ENCODE measurements around the gene PTS.

Gene PTS

GRCh38 chr11:112219476-112220232 lies 6.6 kb upstream of the PTS start:
- Histone ChIP-seq H3K9ac (no peak overlapping the region), H3K27me3 (no peaks in the 10 kb centered on the region), H3K4me3 (no peak overlapping the region), H3K36me3 (no peaks in the 10 kb centered on the region), H3K4me1 (no peaks in the 10 kb centered on the region), H3K9me3 (no peaks in the 10 kb centered on the region), H3K27ac (no peak overlapping the region), H3K4me2 (no peak overlapping the region), H4K20me1 (no peaks in the 10 kb centered on the region)
- no peak for TF ChIP-seq Cebpa-rat (IDR thresholded peaks at IDR 0.05)

- Histone ChIP-seq H3K36me3 (no peaks in the 10 kb centered on the region), H3K4me1 (no peaks in the 10 kb centered on the region), H3K4me2 (no peak overlapping the region), H3K4me3 (no peak overlapping the region), H3K9me3 (no peaks in the 10 kb centered on the region), H4K20me1 (no peaks in the 10 kb centered on the region), H3K9ac (no peak overlapping the region), H3K27me3 (no peaks in the 10 kb centered on the region), H3K27ac (no peak overlapping the region)
- no peak for TF ChIP-seq Cebpa-rat (IDR thresholded peaks at IDR 0.05)
Observed at GRCh38 chr11:112221274-112221835, 4.9 kb upstream of the PTS start.

- H3K27me3 ChIP-seq: no peaks in the 10 kb centered on the region
- no peaks in the 10 kb centered on the region for H3K36me3 ChIP-seq
- H3K27ac ChIP-seq: no peak overlapping the region
- TF ChIP-seq Cebpa-rat (IDR thresholded peaks at IDR 0.05): no peak
- H3K4me2 ChIP-seq: no peak overlapping the region
- H3K9me3 ChIP-seq: no peaks in the 10 kb centered on the region
- peaks cover 4% of the 10 kb centered on the region for H3K4me1 ChIP-seq
- H3K4me3 ChIP-seq: no peak overlapping the region
- H3K9ac ChIP-seq: no peak overlapping the region
- no peaks in the 10 kb centered on the region; the same call in 1 of the 2 replicates for H4K20me1 ChIP-seq
Observed at GRCh38 chr11:112222303-112222702, 3.9 kb upstream of the PTS start.

- no peak overlapping the region for H3K27ac ChIP-seq
- TF ChIP-seq Cebpa-rat (IDR thresholded peaks at IDR 0.05): no peak
- H3K4me1 ChIP-seq: peaks cover 12% of the 10 kb centered on the region
- H3K36me3 ChIP-seq: no peaks in the 10 kb centered on the region; the same call in 1 of the 2 replicates
- H3K4me3 ChIP-seq: no peak overlapping the region
- no peak overlapping the region for H3K9ac ChIP-seq
- H3K4me2 ChIP-seq: no peak overlapping the region
- H3K9me3 ChIP-seq: no peaks in the 10 kb centered on the region
- H3K27me3 ChIP-seq: no peaks in the 10 kb centered on the region
- no peaks in the 10 kb centered on the region; the same call in 1 of the 2 replicates for H4K20me1 ChIP-seq
Observed at GRCh38 chr11:112223121-112223520, 3.1 kb upstream of the PTS start.

- H3K9me3 ChIP-seq: no peaks in the 10 kb centered on the region
- H3K27ac ChIP-seq: no peak overlapping the region
- H3K4me3 ChIP-seq: no peak overlapping the region
- peaks cover 14% of the 10 kb centered on the region for H3K4me1 ChIP-seq
- no peak for TF ChIP-seq Cebpa-rat (IDR thresholded peaks at IDR 0.05)
- H3K27me3 ChIP-seq: no peaks in the 10 kb centered on the region
- H3K9ac ChIP-seq: no peak overlapping the region
- H3K4me2 ChIP-seq: no peak overlapping the region
- H4K20me1 ChIP-seq: no peaks in the 10 kb centered on the region; the same call in 1 of the 2 replicates
- peaks cover 8% of the 10 kb centered on the region; the same call in 1 of the 2 replicates for H3K36me3 ChIP-seq
Observed at GRCh38 chr11:112223754-112224532, 2.3 kb upstream of the PTS start.

DNA sequence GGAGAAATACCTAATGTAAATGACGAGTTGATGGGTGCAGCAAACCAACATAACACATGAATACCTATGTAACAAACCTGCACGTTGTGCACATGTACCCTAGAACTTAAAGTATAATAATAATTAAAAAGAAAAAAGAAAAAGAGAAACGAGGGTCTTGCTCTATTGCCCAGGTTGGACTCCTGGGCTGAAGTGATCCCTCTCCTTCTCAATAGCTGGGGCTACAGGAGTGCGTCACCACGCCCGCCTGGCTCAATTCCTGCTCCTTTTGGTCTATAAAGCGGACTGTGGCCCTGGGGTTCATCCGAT lies 521 bp upstream of the PTS start:
- Histone ChIP-seq H3K4me3 (peak overlapping the region; percentile 76), H3K4me1 (peaks cover 14% of the 10 kb centered on the region), H3K27me3 (no peaks in the 10 kb centered on the region), H3K27ac (peak overlapping the region; percentile 86), H4K20me1 (no peaks in the 10 kb centered on the region; the same call in 1 of the 2 replicates), H3K9ac (peak overlapping the region; percentile 88), H3K4me2 (peak overlapping the region; percentile 90), H3K36me3 (peaks cover 25% of the 10 kb centered on the region), H3K9me3 (no peaks in the 10 kb centered on the region)
- TF ChIP-seq Cebpa-rat (IDR thresholded peaks at IDR 0.05): no peak

DNA sequence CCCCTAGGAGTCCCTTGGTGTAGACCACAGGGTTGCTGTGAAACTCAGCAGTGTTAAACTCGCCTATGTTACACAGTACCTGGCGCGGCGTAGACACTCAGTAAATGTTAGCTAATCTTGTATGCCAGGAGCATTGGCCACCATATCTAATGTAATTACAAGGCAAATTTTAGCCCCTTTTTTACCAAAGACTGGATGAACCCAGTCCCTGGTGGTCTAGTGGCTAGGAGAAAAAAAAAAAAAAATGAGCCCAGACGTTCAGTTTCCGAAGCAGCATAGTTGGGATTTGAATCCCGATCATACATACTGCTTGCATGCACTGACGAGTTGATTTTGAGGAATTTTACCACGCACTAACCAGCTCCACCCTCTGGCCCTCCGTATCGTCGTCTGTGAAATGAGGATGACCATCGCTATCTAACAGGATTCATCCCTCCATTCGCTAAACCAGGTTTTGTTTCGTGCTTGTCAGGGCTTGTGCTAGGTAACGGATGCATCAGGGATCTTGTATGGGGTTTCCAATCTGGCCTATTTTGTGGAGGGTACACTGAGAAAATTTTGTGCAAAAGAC lies 688 bp downstream of the PTS start:
- Histone ChIP-seq H4K20me1 (no peaks in the 10 kb centered on the region; the same call in 1 of the 2 replicates), H3K9me3 (no peaks in the 10 kb centered on the region), H3K27ac (peak overlapping the region; percentile 86), H3K27me3 (no peaks in the 10 kb centered on the region), H3K36me3 (peaks cover 31% of the 10 kb centered on the region), H3K4me3 (peak overlapping the region; percentile 76), H3K9ac (peak overlapping the region; percentile 88), H3K4me2 (peak overlapping the region; percentile 92), H3K4me1 (peaks cover 14% of the 10 kb centered on the region)
- TF ChIP-seq Cebpa-rat (IDR thresholded peaks at IDR 0.05): no peak

- peak overlapping the region; percentile 86; the same call in 1 of the 2 replicates for H3K27ac ChIP-seq
- TF ChIP-seq Cebpa-rat (IDR thresholded peaks at IDR 0.05): no peak
Observed at GRCh38 chr11:112227471-112227870, 1.2 kb downstream of the PTS start.

GRCh38 chr11:112228706-112229105 lies 2.5 kb downstream of the PTS start:
- Histone ChIP-seq H3K36me3 (peaks cover 39% of the 10 kb centered on the region), H3K4me2 (0 out of 2 replicates have a peak overlapping the region, but pooled peaks have one; percentile 92), H3K4me1 (peaks cover 14% of the 10 kb centered on the region), H3K9me3 (no peaks in the 10 kb centered on the region), H3K27ac (no peak overlapping the region), H3K27me3 (no peaks in the 10 kb centered on the region), H3K9ac (no peak overlapping the region), H3K4me3 (no peak overlapping the region), H4K20me1 (no peaks in the 10 kb centered on the region; the same call in 1 of the 2 replicates)
- no peak for TF ChIP-seq Cebpa-rat (IDR thresholded peaks at IDR 0.05)

More at GRCh38 chr11:112227471-112227870, 1.2 kb downstream of the PTS start:
- Histone ChIP-seq H4K20me1 (no peaks in the 10 kb centered on the region; the same call in 1 of the 2 replicates), H3K36me3 (peaks cover 33% of the 10 kb centered on the region), H3K27me3 (no peaks in the 10 kb centered on the region), H3K4me2 (peak overlapping the region; percentile 92), H3K9ac (peak overlapping the region; percentile 88), H3K9me3 (no peaks in the 10 kb centered on the region), H3K4me3 (peak overlapping the region; percentile 76), H3K4me1 (peaks cover 14% of the 10 kb centered on the region)

Data from BLaER1 (cell line).